NCI-H82 treated with DMSO at 0.1 percent for 48 hours (cell line): ENCODE results near the gene GBP5.
A peak's percentile ranks its signal among the peaks of the same experiment; 100 is the strongest.
"Not testable (repeated sequence)": the region's sequence is repeated elsewhere in the genome, so short reads cannot be mapped to it uniquely, and the experiment has no call there.

Experiments
- DNase-seq: peaks from one replicate; lab custom pipeline; 2025; ENCODE audit not compliant: unreplicated experiment; lab: John Stamatoyannopoulos, UW

The GBP5 gene

GRCh38 chr1:89284078-89284763, 11.6 kb upstream of the GBP5 start:
- not testable (repeated sequence) for DNase-seq

DNA sequence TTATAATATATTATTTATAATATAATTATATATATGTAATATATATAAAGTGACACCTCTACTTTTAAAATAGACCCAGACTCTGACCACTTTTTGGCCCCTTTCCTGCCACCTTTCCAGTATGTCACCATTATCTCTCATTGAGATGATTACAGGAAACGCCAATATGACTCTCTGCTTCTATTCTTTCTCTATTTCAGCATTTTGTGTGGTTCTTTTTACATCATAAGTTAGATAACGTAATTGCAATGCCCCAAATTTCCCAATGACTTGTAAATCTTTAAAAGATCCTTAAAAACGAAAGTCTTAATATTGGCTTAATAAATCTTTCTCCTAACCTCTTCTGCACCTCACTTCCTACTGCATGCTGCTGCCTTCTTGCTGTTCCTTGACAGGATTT, 8.1 kb upstream of the GBP5 start:
- DNase-seq, result no peak

DNA sequence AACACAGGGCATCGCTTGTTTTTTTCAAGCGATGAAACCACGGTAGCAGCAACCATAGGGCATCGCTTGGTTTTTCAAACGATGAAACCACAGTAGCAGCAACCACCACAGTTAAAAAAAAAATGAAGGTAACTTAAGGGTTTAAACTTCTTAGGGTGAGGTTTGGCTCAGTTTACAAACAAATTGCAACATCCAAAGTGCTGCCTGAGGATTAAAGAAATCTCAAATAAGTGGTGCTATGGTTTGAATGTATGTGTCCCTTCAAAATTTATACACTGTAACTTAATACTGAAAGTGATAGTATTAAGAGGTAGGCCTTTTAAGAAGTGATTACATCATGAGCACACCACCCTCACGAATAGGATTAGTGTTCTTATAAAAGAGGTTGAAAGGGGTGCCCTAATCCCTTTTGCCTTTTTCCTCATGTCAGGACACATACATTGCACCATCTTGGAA, 6.4 kb upstream of the GBP5 start:
- peak; percentile 31 for DNase-seq

DNA sequence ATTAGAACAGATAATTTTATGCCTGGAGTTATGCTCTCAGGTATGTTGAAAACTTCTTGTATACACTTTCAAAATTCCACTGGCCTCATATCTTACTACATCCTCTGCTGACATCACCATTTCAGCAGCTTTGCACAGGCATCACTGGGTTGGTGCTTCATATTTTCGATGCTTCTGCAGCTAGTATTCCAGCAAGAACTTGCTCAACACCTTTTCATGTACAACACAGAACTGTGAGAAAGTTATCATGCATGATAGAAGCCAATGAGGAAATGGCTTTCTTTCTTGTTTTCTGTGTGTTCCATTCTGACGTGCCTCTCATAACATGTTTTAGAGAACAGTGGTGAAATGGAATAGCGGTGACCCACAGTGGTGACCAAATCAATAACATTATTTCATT, 5.1 kb upstream of the GBP5 start:
- DNase-seq, result no peak

DNA sequence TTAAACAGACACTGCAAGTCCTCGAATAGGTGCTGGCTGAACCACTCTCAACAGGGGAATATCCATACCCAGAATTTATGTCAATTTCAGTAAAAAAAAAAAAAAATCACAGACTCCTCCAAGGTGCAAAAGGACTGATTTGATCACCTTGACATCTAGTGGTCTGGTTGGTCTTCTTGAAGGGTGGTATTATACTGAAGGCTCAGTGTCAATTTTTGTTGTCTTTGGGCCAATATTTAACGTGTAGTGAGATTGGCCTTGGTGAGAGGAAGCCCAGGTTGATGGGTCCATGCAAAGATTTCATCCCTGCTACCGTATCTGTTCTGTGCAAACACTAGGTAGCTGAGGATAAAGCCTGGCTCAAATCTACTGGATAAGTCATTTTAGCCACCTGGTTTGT, 4.0 kb upstream of the GBP5 start:
- no peak for DNase-seq

GRCh38 chr1:89274411-89274857, 1.8 kb upstream of the GBP5 start:
- DNase-seq, result no peak

DNA sequence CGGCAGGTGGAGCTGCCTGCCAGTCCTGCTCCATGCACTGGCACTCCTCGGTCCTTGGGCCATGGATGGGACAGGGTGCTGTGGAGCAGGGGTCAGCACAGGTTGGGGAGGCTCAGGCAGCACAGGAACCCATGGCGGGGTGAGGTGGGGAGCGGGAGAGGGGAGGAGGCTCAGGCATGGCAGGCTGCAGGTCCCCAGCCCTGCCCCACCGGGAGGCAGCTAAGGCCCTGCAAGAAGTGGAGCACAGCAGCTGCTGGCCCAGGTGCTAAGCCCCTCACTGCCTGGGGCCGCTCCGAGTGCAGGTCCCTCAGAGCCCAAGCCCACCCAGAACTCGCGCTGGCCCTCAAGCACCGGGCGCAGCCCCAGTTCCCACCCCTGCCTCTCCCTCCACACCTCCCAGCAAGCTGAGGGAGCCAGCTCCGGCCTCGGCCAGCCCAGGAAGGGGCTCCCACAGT, 691 bp upstream of the GBP5 start:
- no peak for DNase-seq

GRCh38 chr1:89271341-89272015, 1.2 kb downstream of the GBP5 start:
- DNase-seq, result no peak

DNA sequence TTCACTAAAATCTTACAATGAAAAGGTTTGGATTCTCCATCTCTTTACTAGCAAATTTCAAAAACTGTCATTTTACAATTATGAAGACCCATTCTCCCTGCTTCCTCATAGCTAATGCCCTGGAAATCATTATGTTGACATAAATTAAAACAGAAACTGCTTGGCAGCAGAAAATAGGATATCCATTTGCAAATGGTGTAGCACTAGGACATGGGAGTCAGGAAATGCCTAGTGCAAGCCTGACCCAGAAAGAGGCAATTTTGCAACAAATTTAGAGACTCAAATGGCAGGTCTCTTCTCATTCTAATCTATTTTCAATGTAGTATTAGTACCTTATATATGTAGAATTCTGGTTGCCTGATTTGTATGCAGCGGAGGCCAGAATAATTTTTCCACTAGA, 2.2 kb downstream of the GBP5 start:
- DNase-seq, result no peak

DNA sequence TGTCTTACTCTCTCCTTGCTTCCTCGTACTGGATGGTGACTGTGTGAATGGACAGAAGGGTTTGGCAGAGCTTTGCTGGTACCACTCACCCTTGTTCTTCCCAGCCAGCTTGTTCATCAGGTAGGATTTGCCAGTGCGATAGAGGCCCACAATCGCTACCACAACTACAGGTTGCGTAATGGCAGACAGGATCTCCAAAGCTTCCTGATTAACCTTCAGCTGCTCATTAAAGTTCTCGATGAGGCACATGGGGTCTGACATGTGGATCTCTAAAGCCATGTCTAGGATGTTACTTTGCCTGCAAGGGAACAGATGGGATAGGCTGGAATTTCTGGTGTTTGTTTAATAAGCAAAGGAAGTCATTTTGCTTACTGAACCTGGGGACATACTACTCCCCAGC, 3.4 kb downstream of the GBP5 start:
- no peak for DNase-seq

GRCh38 chr1:89262643-89263042, 10.0 kb downstream of the GBP5 start:
- DNase-seq, result no peak

DNA sequence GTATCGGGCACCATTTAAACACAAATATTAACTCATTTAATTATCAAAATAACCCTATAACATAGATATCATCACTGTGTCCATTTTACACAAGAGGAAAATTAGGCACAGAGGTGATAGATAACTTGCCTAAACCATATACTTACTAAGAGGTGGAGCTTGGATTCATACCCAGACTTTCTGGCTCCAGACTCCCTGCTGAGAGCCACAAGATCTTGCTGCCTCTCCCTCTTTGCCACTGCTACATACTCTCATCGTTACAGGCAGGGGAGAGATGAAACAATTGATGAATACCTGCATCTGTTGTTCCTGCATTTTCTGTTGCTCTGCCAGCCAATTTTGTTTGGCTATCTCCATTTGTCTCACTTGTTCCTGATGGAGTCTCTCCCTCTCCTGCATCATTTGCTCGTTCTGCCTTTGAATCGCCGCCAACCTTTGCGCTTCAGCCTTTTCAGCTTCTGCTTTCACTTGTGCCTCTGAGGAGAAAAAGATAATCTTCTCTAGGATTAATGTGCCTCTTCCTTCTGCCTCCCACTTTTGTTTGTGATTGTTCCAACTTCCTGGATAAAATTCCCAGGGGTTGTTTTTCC, 10.6 kb downstream of the GBP5 start:
- DNase-seq, result no peak

DNA sequence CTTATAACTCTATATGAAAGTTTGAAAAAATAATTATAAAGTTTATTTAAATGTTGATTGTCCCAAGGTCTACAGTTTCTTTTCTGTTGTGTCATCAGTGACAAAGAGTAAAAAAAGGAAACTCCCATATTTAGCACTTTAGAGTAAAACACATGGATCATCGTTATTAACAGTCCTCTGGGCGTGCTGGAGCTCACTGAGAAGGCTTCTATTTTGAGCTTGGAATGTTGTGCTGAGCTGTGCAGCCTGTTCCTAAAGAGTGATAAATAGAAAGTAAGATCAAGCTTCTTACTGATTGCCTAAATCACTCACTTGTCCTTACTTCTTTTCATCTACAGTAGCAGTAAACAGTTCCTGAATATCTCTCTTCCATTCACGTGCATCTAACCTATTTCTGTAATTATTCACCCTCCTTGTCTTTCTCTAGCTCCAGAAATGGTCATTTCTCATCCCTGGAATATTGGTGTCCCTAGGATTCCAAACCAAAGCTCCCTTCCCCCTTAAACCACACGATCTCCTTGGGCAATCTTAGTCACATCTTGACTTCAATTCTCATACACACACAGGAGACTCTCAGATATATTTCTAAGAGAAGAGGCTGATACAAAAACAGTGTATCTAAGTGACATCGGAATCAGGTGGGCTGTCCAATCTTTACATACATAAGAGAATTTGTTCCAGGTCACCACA, 11.9 kb downstream of the GBP5 start:
- DNase-seq, result no peak

DNA sequence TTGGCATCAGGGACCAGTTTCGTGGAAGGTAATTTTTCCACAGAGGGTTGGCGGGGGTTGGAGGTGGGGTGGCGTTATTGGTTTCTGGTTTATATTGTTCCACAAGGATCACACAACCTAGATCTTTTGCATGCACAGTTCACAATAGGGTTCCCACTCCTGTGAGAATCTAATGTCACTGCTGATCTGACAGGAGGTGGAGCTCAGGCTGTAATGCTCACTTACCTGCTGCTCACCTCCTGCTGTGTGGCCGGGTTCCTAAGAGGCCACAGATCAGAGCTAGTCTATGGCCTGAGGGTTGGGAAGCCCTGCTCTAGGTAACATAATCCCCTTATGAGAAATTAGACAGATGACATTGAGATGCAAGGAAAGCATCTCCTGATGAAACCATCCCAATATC, 12.6 kb downstream of the GBP5 start:
- DNase-seq, result no peak

GRCh38 chr1:89259283-89259971, 13.2 kb downstream of the GBP5 start:
- DNase-seq, result no peak

DNA sequence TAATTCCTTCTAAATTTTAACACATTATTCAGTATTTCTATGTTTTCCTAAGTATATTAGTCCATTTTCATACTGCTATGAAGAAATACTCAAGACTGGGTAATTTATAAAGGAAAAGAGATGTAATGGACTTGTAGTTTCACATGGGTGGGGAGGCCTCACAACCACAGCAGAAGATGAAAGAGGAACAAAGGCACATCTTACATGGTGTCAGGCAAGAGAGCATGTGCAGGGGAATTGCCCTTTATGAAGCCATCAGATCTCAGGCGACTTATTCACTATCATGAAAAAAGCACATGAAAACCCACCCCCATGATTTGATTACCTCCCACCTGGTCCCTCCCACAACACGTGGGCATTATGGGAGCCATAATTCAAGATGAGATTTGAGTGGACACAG, 15.6 kb downstream of the GBP5 start:
- no peak for DNase-seq

DNA sequence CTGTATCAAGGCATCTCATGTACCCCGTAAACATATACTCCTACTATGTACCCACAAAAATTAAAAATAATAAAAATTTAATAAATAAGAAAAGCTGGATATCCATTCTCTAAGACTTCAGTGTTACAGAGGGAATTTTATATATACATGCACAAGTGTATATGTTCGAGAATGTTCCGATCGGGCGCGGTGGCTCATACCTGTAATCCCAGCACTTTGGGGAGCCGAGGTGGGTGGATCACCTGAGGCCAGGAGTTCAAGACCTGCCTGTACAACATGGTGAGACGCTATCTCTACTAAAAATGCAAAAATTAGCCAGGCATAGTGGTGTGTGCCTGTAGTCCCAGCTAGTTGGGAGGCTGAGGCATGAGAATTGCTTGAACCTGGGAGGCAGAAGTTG, 17.1 kb downstream of the GBP5 start:
- DNase-seq, result not testable (repeated sequence)

DNA sequence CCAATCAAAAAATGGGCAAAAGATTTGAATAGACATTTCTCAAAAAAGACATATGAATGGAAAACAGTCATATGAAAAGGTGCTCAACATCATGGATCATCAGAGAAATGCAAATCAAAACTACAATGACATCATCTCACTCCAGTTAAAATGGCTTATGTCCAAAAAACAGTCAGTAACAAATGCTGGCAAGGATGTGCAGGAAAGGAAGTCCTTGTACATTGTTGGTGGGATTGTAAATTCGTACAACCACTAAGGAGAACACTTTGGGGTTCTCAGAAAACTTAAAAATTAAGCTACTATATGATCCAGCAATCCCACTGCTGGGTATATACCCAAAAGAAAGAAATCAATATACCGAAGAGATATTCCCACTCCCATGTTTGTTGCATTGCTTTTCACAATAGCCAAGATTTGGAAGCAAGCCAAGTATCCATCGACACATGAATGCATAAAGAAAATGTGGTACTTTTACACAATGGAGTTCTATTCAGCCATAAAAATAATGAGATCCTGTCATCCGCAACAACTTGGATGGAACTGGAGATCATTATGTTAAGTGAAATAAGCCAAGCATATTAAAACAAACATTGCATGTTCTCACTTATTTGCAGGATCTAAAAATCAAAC, 17.9 kb downstream of the GBP5 start:
- no peak for DNase-seq

DNA sequence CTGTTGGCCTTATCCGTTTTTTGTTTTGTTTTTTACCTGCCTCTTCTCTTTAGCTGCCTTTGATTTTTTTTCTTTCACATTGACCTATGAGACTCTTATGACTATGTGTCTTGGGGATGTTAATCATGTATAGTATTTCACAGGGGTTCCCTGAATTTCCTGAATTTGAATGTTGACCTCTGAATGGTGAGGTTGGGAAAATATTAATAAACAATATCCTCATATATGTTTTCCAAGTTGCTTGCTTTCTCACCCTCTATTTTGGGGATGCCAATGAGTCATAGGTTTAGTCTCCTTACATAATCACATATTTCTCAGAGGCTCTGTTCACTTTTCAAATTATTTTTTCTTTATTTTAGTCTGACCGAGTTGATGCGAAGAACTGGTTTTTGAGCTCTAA, 29.6 kb downstream of the GBP5 start:
- no peak for DNase-seq
